Body of pancreas (tissue), 4 donors: ENCODE measurements around the gene AOAH. TPM values are rescaled to one million over a fixed set of nuclear protein-coding genes. Genes with fewer than 3 reads are reported as not detected.

Source experiments
- ATAC-seq: fragments of 150-250 bp; one replicate; pipeline ENCODE4 v1.9.1; 2016
- DNase-seq, 4 donors: peaks; one replicate each; pipeline ENCODE4 v3.0.0-alpha.2; 2019
- H3K27ac ChIP-seq, 4 donors: fragments of 200-600 bp; sonication (generic); 1 replicate in 3 of 4; 2 replicates in 1 of 4; pipeline versions ENCODE4 v1.5.1 to v1.6.1; 2016 to 2019; ENCODE audit warnings: mild to moderate bottlenecking in 1 of 4, mixed read lengths in 1 of 4, moderate library complexity in 1 of 4
- H3K27me3 ChIP-seq, 2 donors: fragments of 200-600 bp; sonication (generic); one replicate each; pipeline ENCODE4 v1.6.0; 2016; ENCODE audit warnings: mild to moderate bottlenecking in 1 of 2
- H3K36me3 ChIP-seq, 2 donors: fragments of 200-600 bp; sonication (generic); replicated peaks in 1 of 2; 2 replicates each; pipeline ENCODE4 v1.5.1; 2016; ENCODE audit warnings: low read depth in 2 of 2; ENCODE audit not compliant: insufficient read depth in 1 of 2
- H3K4me1 ChIP-seq: fragments of 200-600 bp; sonication (generic); one replicate; pipeline ENCODE4 v1.6.0; 2016
- H3K4me3 ChIP-seq, 2 donors: fragments of 200-600 bp; sonication (generic); 1 replicate in 1 of 2; 2 replicates in 1 of 2; pipeline ENCODE4 v1.5.1; 2016 to 2019
- H3K9me3 ChIP-seq, 3 donors: fragments of 200-600 bp; sonication (generic); 1 replicate in 2 of 3; 2 replicates in 1 of 3; pipeline ENCODE4 v1.5.1; 2016
- POLR2A ChIP-seq, 3 donors: fragments of 450-650 bp; IDR thresholded peaks; one replicate each; pipeline ENCODE4 v1.6.1; 2016; ENCODE audit warnings: antibody characterized with exemption in 3 of 3, mild to moderate bottlenecking in 2 of 3
- WGBS, 2 donors: methylation state at CpG; one replicate each; pipeline ENCODE4 v1.1.5; 2017; 5-methylcytosine and 5-hydroxymethylcytosine counted together
- intact Hi-C: fragments of 100-400 bp; cut with DNase I; formaldehyde crosslinking; loops from one replicate; pipeline ENCODE4 v1.15.1; 2023
- total RNA-seq, 2 donors: library from RNA; depleted of rRNA; stranded (reverse); fragments of >200 nt; gene quantifications; one replicate each; pipeline ENCODE4 v1.1.0, GENCODE V29; 2016
- TF ChIP-seq, protein P1 (sequence below), 7 experiments: fragments of 450-650 bp in 4 of 7; fragments of 200-600 bp in 3 of 7; sonication (generic) in 3 of 7; IDR thresholded peaks; one replicate each; pipeline ENCODE4 v1.5.1; 2016 to 2019; ENCODE audit warnings: antibody characterized with exemption in 7 of 7

AOAH gene
- total RNA-seq, 2 donors from 2014 or later: 4.9 to 6.2 TPM

DNA sequence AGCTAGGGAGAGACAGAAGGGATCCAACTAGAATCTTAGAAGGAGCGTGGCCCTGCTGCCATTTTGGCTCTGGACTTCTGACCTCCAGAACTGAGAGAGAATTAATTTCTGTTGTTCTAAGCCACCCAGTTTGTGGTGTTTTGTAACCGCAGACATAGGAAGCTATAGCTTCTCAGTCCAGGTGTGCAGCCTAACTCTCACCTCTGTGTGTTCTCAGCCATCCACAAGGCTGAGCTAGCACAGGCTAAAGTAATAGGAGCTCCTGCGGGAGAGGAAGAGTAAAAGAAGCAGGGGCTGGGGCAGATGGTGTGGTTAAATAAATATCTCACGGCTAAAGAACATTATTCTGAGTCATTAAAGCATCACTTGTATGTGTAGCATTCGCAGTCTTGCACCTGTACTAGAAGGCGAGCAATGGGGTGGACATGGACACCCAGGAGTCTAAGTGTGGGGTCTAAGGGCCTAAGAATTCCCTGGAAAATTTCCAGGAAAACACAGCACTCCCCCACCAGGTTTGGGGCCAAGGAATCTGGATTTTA is 94.1 kb downstream of the AOAH start:
- no peak for ATAC-seq

DNA sequence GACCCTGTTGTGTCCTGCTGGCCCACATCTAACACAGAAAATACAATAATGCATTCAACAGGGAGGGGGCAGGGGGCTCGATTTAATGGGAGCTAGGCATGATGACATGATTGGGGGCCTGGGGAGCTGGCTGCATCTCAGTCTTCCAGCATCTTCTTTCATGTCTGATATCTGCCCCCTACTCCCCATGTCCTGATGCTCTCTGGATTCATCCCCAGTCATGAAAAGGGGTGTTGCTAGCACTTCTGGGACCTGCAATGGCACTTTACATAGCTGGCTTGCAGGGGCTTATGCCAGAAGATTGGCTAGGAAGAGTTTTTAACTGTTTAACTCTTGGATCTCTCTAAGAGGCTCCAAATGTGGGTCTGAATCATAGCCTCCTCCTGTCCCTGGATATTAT is 94.9 kb downstream of the AOAH start:
- H3K27ac ChIP-seq: no peak overlapping the region
- intact Hi-C loops: no loop called here
- ATAC-seq (no peak), DNase-seq (no peak)
- TF ChIP-seq, protein P1, sequence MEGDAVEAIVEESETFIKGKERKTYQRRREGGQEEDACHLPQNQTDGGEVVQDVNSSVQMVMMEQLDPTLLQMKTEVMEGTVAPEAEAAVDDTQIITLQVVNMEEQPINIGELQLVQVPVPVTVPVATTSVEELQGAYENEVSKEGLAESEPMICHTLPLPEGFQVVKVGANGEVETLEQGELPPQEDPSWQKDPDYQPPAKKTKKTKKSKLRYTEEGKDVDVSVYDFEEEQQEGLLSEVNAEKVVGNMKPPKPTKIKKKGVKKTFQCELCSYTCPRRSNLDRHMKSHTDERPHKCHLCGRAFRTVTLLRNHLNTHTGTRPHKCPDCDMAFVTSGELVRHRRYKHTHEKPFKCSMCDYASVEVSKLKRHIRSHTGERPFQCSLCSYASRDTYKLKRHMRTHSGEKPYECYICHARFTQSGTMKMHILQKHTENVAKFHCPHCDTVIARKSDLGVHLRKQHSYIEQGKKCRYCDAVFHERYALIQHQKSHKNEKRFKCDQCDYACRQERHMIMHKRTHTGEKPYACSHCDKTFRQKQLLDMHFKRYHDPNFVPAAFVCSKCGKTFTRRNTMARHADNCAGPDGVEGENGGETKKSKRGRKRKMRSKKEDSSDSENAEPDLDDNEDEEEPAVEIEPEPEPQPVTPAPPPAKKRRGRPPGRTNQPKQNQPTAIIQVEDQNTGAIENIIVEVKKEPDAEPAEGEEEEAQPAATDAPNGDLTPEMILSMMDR (IDR thresholded peaks at IDR 0.05): no peak
- TF ChIP-seq POLR2A (IDR thresholded peaks at IDR 0.05): no peak
- H3K27me3 ChIP-seq: no peaks in the 10 kb centered on the region
- no peaks in the 10 kb centered on the region for H3K4me1 ChIP-seq
- H3K4me3 ChIP-seq: no peak overlapping the region
- H3K9me3 ChIP-seq: no peaks in the 10 kb centered on the region
- 38 to 56% methylated on average over 1 of the region's 1 CpG for WGBS, 2 donors
- H3K36me3 ChIP-seq: no peaks in the 10 kb centered on the region

More for the DNA sequence above, 94.1 kb downstream of the AOAH start:
- intact Hi-C loops: no loop called here
- TF ChIP-seq, protein P1 (IDR thresholded peaks at IDR 0.05): no peak
- TF ChIP-seq POLR2A (IDR thresholded peaks at IDR 0.05): no peak
- no peaks in the 10 kb centered on the region for H3K9me3 ChIP-seq
- no peaks in the 10 kb centered on the region for H3K36me3 ChIP-seq
- H3K27ac ChIP-seq: no peak overlapping the region
- no peak overlapping the region for H3K4me3 ChIP-seq
- H3K4me1 ChIP-seq: no peaks in the 10 kb centered on the region
- WGBS, 2 donors: 72 to 80% methylated on average over 6 of the region's 6 CpGs
- DNase-seq: no peak
- no peaks in the 10 kb centered on the region for H3K27me3 ChIP-seq

DNA sequence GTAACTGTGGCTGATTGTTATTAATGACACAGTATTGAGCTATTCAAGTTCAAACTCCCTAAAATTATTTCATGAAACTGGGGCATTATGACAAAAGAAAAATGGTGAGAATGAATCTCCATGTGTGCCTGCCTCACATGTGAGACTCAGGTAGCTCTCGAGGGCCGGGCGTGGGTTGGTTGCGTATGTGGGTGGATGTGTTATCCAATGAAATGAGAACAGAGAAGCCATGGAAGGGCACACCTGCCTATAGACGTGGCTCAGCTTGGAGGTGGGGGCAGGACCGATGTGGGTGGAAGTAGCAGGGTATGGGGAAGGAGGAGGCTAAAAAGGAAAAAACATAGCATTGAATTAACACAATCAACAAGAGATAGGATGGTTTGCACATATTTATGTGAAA is 96.5 kb downstream of the AOAH start:
- 87 to 91% methylated on average over 6 of the region's 6 CpGs for WGBS, 2 donors
- no peaks in the 10 kb centered on the region for H3K27me3 ChIP-seq
- intact Hi-C loops: no loop called here
- DNase-seq: no peak
- H3K36me3 ChIP-seq: no peaks in the 10 kb centered on the region
- TF ChIP-seq, protein P1 (IDR thresholded peaks at IDR 0.05): no peak
- no peak for TF ChIP-seq POLR2A (IDR thresholded peaks at IDR 0.05)
- H3K4me1 ChIP-seq: peaks cover 13% of the 10 kb centered on the region
- ATAC-seq: no peak
- H3K4me3 ChIP-seq: no peak overlapping the region
- H3K27ac ChIP-seq: no peak overlapping the region
- no peaks in the 10 kb centered on the region for H3K9me3 ChIP-seq

DNA sequence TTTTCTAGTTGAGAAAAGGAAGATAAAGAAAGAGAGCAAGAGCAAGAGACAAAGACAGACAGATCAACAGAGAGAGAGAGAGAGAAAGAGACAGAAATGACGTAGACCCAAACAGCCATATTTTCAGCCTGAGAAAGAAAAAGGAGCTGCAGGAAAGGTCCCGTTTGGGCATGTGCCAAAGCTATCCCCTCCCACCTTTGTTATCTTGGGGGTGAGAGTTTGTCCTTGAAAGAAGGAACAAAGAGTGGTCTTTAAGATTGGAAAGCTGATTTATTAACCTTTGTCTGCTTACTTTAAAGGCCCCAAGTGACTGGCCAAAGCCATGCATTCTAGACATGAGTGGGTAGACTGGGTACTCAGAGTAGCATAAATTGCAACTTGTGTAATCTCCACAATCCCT is 98.2 kb downstream of the AOAH start:
- WGBS, 2 donors: 78 to 81% methylated on average over 2 of the region's 2 CpGs
- DNase-seq (no peak), ATAC-seq (no peak)
- TF ChIP-seq, protein P1 (IDR thresholded peaks at IDR 0.05): no peak
- no peak for TF ChIP-seq POLR2A (IDR thresholded peaks at IDR 0.05)
- H3K4me1 ChIP-seq: peaks cover 29% of the 10 kb centered on the region
- H3K9me3 ChIP-seq: no peaks in the 10 kb centered on the region
- no peak overlapping the region for H3K27ac ChIP-seq
- H3K36me3 ChIP-seq: no peaks in the 10 kb centered on the region
- intact Hi-C loops: no loop called here
- H3K4me3 ChIP-seq: no peak overlapping the region
- H3K27me3 ChIP-seq: no peaks in the 10 kb centered on the region

DNA sequence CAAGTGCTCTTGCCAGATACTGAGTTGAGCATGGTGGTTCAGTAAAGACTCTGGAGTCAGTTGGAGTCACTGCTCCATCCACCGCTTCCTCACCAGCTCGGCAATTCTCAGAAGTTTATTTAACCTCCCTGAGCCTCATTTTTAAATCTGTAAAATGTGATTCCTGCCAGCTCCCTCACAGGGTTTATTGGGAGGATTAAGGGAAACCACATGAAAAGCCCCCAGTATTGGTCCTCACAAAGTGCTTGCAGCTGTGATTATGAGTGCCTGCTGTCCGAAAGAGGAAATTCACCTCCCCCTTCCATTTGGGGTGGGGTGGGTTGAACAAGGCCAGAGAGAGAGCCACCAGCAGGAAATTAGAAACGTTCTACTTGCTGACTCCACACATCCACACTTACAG is 99.0 kb downstream of the AOAH start:
- intact Hi-C loops: no loop called here
- H3K4me3 ChIP-seq: no peak overlapping the region
- TF ChIP-seq, protein P1 (IDR thresholded peaks at IDR 0.05): no peak
- no peak for TF ChIP-seq POLR2A (IDR thresholded peaks at IDR 0.05)
- WGBS, 2 donors: 59% methylated on average over 4 of the region's 4 CpGs
- peaks cover 30% of the 10 kb centered on the region for H3K4me1 ChIP-seq
- H3K27ac ChIP-seq: no peak overlapping the region
- H3K36me3 ChIP-seq: no peaks in the 10 kb centered on the region
- H3K27me3 ChIP-seq: no peaks in the 10 kb centered on the region
- H3K9me3 ChIP-seq: no peaks in the 10 kb centered on the region
- no peak for ATAC-seq
- DNase-seq: no peak
